B cell (primary cell): ENCODE results near the gene ZNHIT1. TPM values are rescaled to one million over a fixed set of nuclear protein-coding genes. Genes with fewer than 3 reads are reported as not detected.
"Not testable (repeated sequence)": the region's sequence is repeated elsewhere in the genome, so short reads cannot be mapped to it uniquely, and the experiment has no call there.

Source experiments
- ATAC-seq: fragments of 200-7000 bp; cut with Tn5 transposase; one replicate; pipeline ENCODE4 v1.10.0; 2021; ENCODE audit warnings: low read depth, mild to moderate bottlenecking, moderate number of reproducible peaks, moderate library complexity
- CTCF ChIA-PET: fragments of 350-600 bp; sonication (Branson Sonifier 250); formaldehyde crosslinking; loops from one replicate; lab custom pipeline; 2021; ENCODE audit warnings: antibody characterized with exemption, inconsistent platforms; lab: Charles Lee
- POLR2A ChIA-PET: fragments of 350-600 bp; sonication (Branson Sonifier 250); formaldehyde crosslinking; loops from one replicate; lab custom pipeline; 2021; ENCODE audit warnings: antibody characterized with exemption; lab: Charles Lee
- DNase-seq: peaks from one replicate; pipeline ENCODE4 v3.0.0; 2013
- H2AFZ ChIP-seq: 2 replicates; pipeline ENCODE4 v1.6.1; 2012; ENCODE audit warnings: mild to moderate bottlenecking, low read depth, low read length; ENCODE audit not compliant: insufficient read depth, poor library complexity, severe bottlenecking
- H3K27ac ChIP-seq, 2 donors: 1 replicate in 1 of 2; 2 replicates in 1 of 2; pipeline ENCODE4 v1.5.1; 2012 to 2013; ENCODE audit warnings: low read length in 2 of 2, mild to moderate bottlenecking in 2 of 2, moderate library complexity in 1 of 2
- H3K27me3 ChIP-seq, 4 experiments: fragments of 200-600 bp in 1 of 4; sonication (generic) in 1 of 4; replicated peaks in 1 of 4; 1 replicate in 2 of 4; 2 replicates in 2 of 4; pipeline versions ENCODE4 v1.6.1 to v1.7.0; 2013 to 2016; ENCODE audit warnings: low read length in 3 of 4, mild to moderate bottlenecking in 2 of 4, mixed read lengths in 1 of 4, moderate library complexity in 1 of 4; ENCODE audit not compliant: insufficient read depth in 4 of 4, control insufficient read depth in 3 of 4; ENCODE audit errors: control extremely low read depth in 1 of 4
- H3K36me3 ChIP-seq, 2 experiments: replicated peaks in 1 of 2; 1 replicate in 1 of 2; 2 replicates in 1 of 2; pipeline versions ENCODE4 v1.6.1 to v1.7.1; 2013; ENCODE audit warnings: low read length in 1 of 2; ENCODE audit not compliant: insufficient read depth in 2 of 2, control insufficient read depth in 1 of 2; ENCODE audit errors: control extremely low read depth in 1 of 2, extremely low read depth in 1 of 2
- H3K4me1 ChIP-seq, 2 donors: fragments of 200-600 bp in 1 of 2; sonication (generic) in 1 of 2; 1 replicate in 1 of 2; 2 replicates in 1 of 2; pipeline versions ENCODE4 v1.5.1 to v1.6.1; 2013 to 2017; ENCODE audit warnings: low read length in 2 of 2; ENCODE audit not compliant: control insufficient read depth in 2 of 2, insufficient read depth in 2 of 2
- H3K4me2 ChIP-seq: replicated peaks from 2 replicates; pipeline ENCODE3; 2012; ENCODE audit warnings: mild to moderate bottlenecking, low read depth, low read length; ENCODE audit not compliant: poor library complexity, severe bottlenecking
- H3K4me3 ChIP-seq, 5 experiments: fragments of 200-600 bp in 1 of 5; sonication (generic) in 1 of 5; 1 replicate in 3 of 5; 2 replicates in 2 of 5; pipeline versions ENCODE4 v1.5.1 to v1.7.0; 2011 to 2016; ENCODE audit warnings: low read length in 4 of 5, mild to moderate bottlenecking in 4 of 5, low read depth in 2 of 5, control low read depth in 1 of 5, moderate library complexity in 1 of 5; ENCODE audit not compliant: insufficient read depth in 1 of 5; ENCODE audit errors: control extremely low read depth in 1 of 5, extremely low read depth in 1 of 5
- H3K79me2 ChIP-seq: fragments of 200-600 bp; sonication (generic); one replicate; pipeline ENCODE4 v1.6.0; 2016; ENCODE audit warnings: low read length; ENCODE audit not compliant: control insufficient read depth, insufficient read depth
- H3K9ac ChIP-seq: fragments of 200-600 bp; sonication (generic); 2 replicates; pipeline ENCODE4 v1.6.1; 2017; ENCODE audit warnings: mild to moderate bottlenecking, low read length, moderate library complexity
- H3K9me3 ChIP-seq, 3 donors: one replicate each; pipeline versions ENCODE4 v1.6.1 to v1.7.1; 2013; ENCODE audit warnings: low read length in 2 of 3; ENCODE audit not compliant: control insufficient read depth in 2 of 3, insufficient read depth in 1 of 3; ENCODE audit errors: control extremely low read depth in 1 of 3
- H4K20me1 ChIP-seq: 2 replicates; pipeline ENCODE4 v1.6.0; 2012; ENCODE audit warnings: mild to moderate bottlenecking, low read length; ENCODE audit not compliant: insufficient read depth, control insufficient read depth, poor library complexity, severe bottlenecking
- H3K27ac Mint-ChIP-seq: one replicate; pipeline ENCODE4 v1.8.0; 2021; ENCODE audit warnings: mixed read lengths
- H3K27me3 Mint-ChIP-seq: one replicate; pipeline ENCODE4 v1.8.0; 2021; ENCODE audit warnings: mixed read lengths
- H3K4me1 Mint-ChIP-seq: one replicate; pipeline ENCODE4 v1.8.0; 2021; ENCODE audit warnings: mixed read lengths
- H3K4me3 Mint-ChIP-seq: one replicate; pipeline ENCODE4 v1.8.0; 2021; ENCODE audit warnings: mixed read lengths
- H3K9me3 Mint-ChIP-seq: one replicate; pipeline ENCODE4 v1.8.0; 2022; ENCODE audit warnings: mixed read lengths; ENCODE audit not compliant: insufficient read depth
- EZH2 ChIP-seq: IDR thresholded peaks from 2 replicates; pipeline ENCODE4 v1.6.1; 2012; ENCODE audit warnings: borderline replicate concordance, low read depth, mild to moderate bottlenecking, moderate library complexity, low read length; ENCODE audit not compliant: insufficient read depth, poor library complexity, severe bottlenecking
- WGBS: methylation state at CpG from one replicate; pipeline ENCODE4 v1.1.5; 2013; ENCODE audit warnings: missing lambda C conversion rate; ENCODE audit not compliant: insufficient coverage; 5-methylcytosine and 5-hydroxymethylcytosine counted together
- intact Hi-C: fragments of 100-400 bp; cut with micrococcal nuclease; formaldehyde crosslinking; loops from one replicate; pipeline ENCODE4 v1.10.0; 2022
- polyA plus RNA-seq: library from polyadenylated mRNA; depleted of rRNA; stranded (reverse); fragments of >200 nt; gene quantifications from 2 replicates; pipeline ENCODE4 v1.2.3, GENCODE V29; 2012
- total RNA-seq, 2 donors: library from RNA; stranded (reverse); fragments of 120-200 nt in 1 of 2; gene quantifications; 1 replicate in 1 of 2; 2 replicates in 1 of 2; pipeline versions ENCODE4 v1.2.3 to v1.2.4, GENCODE V29; 2013 to 2022
- TF ChIP-seq, protein P1 (sequence below): fragments of 200-600 bp; IDR thresholded peaks from one replicate; pipeline ENCODE4 v1.8.0; 2022; ENCODE audit warnings: antibody characterized with exemption, mild to moderate bottlenecking

The ZNHIT1 gene
- total and polyA plus RNA-seq, 2 donors (not counting 1 experiment from before 2014, with no cell fraction given), result 28.5 to 37.3 TPM

DNA sequence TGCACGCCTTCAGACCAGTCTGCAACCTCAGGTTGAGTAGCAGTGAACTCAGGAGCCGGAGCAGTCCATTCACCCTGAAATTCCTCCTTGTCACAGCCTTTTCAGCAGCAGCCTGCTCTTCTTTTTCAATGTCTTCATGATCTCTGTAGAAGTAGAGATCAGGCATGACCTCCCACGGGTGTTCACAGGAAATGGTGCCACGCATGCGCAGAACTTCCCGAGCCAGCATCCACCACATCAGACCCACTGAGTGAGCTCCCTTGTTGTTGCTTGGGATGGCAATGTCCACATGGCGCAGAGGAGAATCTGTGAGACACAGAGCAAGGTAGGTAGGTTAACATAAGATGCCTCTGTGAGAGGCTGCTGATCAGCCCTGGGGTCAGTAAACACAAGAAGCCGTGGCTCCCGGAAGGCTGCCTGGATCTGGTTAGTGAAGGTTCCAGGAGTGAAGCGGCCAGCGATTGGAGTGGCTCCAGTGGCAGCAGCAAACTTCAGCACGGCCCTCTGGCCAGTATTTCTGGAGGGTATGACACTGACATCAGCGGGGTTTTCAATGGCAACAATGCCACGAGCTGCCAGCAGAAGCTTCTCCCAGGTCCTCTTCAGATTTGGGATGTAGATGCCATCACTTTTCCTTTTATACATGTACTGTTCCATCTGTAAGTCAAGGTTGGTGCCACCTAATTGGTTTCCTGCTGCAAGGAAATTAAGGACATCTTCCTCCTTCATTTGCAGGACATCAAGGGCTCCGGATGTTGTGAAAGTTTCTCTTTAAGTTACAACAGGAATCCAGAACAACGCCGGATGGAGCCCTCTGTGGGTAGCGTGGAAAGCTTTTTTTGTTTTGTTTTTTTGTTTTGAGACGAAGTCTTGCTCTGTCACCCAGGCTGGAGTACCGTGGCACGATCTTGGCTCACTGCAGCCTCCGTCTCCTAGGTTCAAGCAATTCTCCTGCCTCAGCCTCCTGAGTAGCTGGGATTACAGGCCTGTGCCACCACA, 13.9 kb upstream of the ZNHIT1 start:
- H2AFZ ChIP-seq, POLR2A ChIA-PET, H3K79me2 ChIP-seq, DNase-seq, intact Hi-C loops, H3K4me2 ChIP-seq, H3K27ac Mint-ChIP-seq, H3K4me3 ChIP-seq, H4K20me1 ChIP-seq, ATAC-seq, H3K27ac ChIP-seq, H3K9ac ChIP-seq, H3K36me3 ChIP-seq, H3K9me3 Mint-ChIP-seq: not testable (repeated sequence)
- WGBS, result 80% methylated on average over 18 of the region's 22 CpGs
- Histone ChIP-seq H3K4me1 (peaks cover 18 to 27% of the 10 kb centered on the region in 2 donors), H3K27me3 (peaks cover 0 to 32% (median 16%) of the 10 kb centered on the region in 4 experiments), H3K9me3 (peaks cover 0 to 19% (median 0%) of the 10 kb centered on the region in 3 donors)
- CTCF ChIA-PET, result interaction anchor here (1.4 to 1.7 kb wide), 2 partner anchors 9 to 12 kb away, joined by 3 to 7 read pairs; no protein-coding TSS in a partner anchor
- Mint-ChIP-seq H3K4me3 (peak overlapping the region; percentile 17), H3K4me1 (peaks cover 23% of the 10 kb centered on the region), H3K27me3 (peaks cover 22% of the 10 kb centered on the region)

DNA sequence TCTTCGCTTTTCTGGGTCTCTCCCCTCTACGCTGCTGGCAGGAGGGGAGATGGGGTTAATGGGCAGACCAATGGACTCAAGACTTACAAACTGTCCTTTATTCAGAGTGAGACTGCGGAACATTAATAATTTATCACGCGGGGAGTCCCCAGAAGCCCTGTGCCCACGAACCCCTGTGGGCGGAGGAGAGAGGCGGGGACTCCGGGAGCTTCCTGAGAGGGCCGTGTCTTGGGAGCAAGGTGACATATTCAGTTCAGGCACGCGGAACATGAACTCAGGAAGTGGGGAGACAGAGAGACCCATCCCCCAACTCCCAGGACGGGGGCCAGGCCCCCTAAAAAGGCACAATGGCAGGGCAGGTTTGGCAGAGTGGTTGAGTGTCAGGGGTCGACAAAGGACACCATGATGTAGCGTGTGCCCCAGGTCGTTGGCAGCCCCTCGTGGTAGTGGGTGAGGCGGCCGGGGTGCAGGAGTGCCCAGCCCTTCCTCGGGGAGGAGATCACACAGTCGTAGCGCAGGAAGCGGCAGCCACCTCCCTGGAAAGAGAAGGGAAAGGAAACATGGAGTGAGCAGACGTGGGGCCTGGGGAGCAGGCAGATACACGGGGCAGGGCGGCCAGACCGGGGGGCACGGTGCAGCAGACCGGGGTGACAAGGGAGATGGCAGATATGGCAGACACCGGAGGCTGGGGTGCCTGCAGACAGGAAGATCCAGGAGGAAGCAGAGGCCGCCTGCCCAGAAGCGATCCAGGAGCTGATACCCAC, 11.9 kb upstream of the ZNHIT1 start:
- H3K27me3 Mint-ChIP-seq, result peaks cover 12% of the 10 kb centered on the region
- no peak for TF ChIP-seq EZH2
- TF ChIP-seq, protein P1, sequence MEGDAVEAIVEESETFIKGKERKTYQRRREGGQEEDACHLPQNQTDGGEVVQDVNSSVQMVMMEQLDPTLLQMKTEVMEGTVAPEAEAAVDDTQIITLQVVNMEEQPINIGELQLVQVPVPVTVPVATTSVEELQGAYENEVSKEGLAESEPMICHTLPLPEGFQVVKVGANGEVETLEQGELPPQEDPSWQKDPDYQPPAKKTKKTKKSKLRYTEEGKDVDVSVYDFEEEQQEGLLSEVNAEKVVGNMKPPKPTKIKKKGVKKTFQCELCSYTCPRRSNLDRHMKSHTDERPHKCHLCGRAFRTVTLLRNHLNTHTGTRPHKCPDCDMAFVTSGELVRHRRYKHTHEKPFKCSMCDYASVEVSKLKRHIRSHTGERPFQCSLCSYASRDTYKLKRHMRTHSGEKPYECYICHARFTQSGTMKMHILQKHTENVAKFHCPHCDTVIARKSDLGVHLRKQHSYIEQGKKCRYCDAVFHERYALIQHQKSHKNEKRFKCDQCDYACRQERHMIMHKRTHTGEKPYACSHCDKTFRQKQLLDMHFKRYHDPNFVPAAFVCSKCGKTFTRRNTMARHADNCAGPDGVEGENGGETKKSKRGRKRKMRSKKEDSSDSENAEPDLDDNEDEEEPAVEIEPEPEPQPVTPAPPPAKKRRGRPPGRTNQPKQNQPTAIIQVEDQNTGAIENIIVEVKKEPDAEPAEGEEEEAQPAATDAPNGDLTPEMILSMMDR, result no peak
- CTCF ChIA-PET, result interaction anchor here (1.4 kb wide), 1 partner anchor 12 kb away, joined by 3 read pairs; no protein-coding TSS in a partner anchor
- no peaks in the 10 kb centered on the region for H3K79me2 ChIP-seq
- no peak overlapping the region for H3K4me2 ChIP-seq
- peak overlapping the region; percentile 22 for H3K27ac Mint-ChIP-seq
- H3K4me1 Mint-ChIP-seq, result peaks cover 21% of the 10 kb centered on the region
- H3K27me3 ChIP-seq, result peaks cover 0 to 17% (median 8%) of the 10 kb centered on the region in 4 experiments
- H3K9me3 Mint-ChIP-seq, result no peaks in the 10 kb centered on the region
- intact Hi-C loops, result no loop called here
- H3K9ac ChIP-seq, result no peak overlapping the region
- H4K20me1 ChIP-seq, result no peaks in the 10 kb centered on the region
- 88% methylated on average over 28 of the region's 32 CpGs for WGBS
- ATAC-seq, result no peak
- no peak for DNase-seq
- H3K4me1 ChIP-seq, result peaks cover 14 to 22% of the 10 kb centered on the region in 2 donors
- POLR2A ChIA-PET, result no interaction called here
- H2AFZ ChIP-seq, result no peak overlapping the region
- no peak overlapping the region for H3K4me3 Mint-ChIP-seq
- no peak overlapping the region for H3K4me3 ChIP-seq
- peaks cover 0 to 10% of the 10 kb centered on the region in 2 experiments for H3K36me3 ChIP-seq
- no peak overlapping the region for H3K27ac ChIP-seq
- H3K9me3 ChIP-seq, result peaks cover 0 to 8% (median 0%) of the 10 kb centered on the region in 3 donors
